Liver (tissue), 9 donors: ENCODE data around the gene MAP2K7. TPM values are rescaled to one million over a fixed set of nuclear protein-coding genes. Genes with fewer than 3 reads are reported as not detected.

Source experiments
- DNase-seq: peaks from one replicate; pipeline ENCODE4 v3.0.0-alpha.2; 2017; ENCODE audit warnings: low spot score
- H3K27ac ChIP-seq, 2 donors: one replicate each; pipeline ENCODE4 v1.7.0; 2013; ENCODE audit warnings: inconsistent platforms in 2 of 2, low read length in 2 of 2, control low read depth in 1 of 2, low read depth in 1 of 2, mild to moderate bottlenecking in 1 of 2
- H3K27me3 ChIP-seq, 4 donors: one replicate each; pipeline versions ENCODE4 v1.6.1 to v1.7.0; 2013; ENCODE audit warnings: low read length in 3 of 4, inconsistent platforms in 1 of 4, mild to moderate bottlenecking in 1 of 4, moderate library complexity in 1 of 4; ENCODE audit not compliant: control insufficient read depth in 4 of 4, insufficient read depth in 4 of 4
- H3K36me3 ChIP-seq, 4 donors: one replicate each; pipeline versions ENCODE4 v1.6.1 to v1.7.0; 2013; ENCODE audit warnings: low read length in 3 of 4, mild to moderate bottlenecking in 3 of 4, low read depth in 1 of 4, moderate library complexity in 1 of 4; ENCODE audit not compliant: control insufficient read depth in 4 of 4, insufficient read depth in 3 of 4
- H3K4me1 ChIP-seq, 4 donors: one replicate each; pipeline versions ENCODE4 v1.6.1 to v1.7.0; 2013; ENCODE audit warnings: low read length in 3 of 4, mild to moderate bottlenecking in 3 of 4, moderate library complexity in 1 of 4; ENCODE audit not compliant: control insufficient read depth in 4 of 4, insufficient read depth in 4 of 4
- H3K4me3 ChIP-seq, 3 donors: one replicate each; pipeline versions ENCODE4 v1.6.1 to v1.7.0; 2013; ENCODE audit warnings: low read length in 3 of 3, control low read depth in 1 of 3, low read depth in 1 of 3, mild to moderate bottlenecking in 1 of 3
- H3K9ac ChIP-seq, 2 donors: one replicate each; pipeline ENCODE4 v1.7.0; 2013; ENCODE audit warnings: low read length in 2 of 2, mild to moderate bottlenecking in 2 of 2, moderate library complexity in 2 of 2, control low read depth in 1 of 2, low read depth in 1 of 2
- H3K9me3 ChIP-seq, 4 donors: one replicate each; pipeline versions ENCODE4 v1.6.1 to v1.7.0; 2013; ENCODE audit warnings: low read length in 3 of 4; ENCODE audit not compliant: control insufficient read depth in 4 of 4
- ATF3 ChIP-seq: IDR thresholded peaks from 2 replicates; pipeline ENCODE4 v1.6.1; 2016; ENCODE audit warnings: antibody characterized with exemption
- EGR1 ChIP-seq, 2 donors: IDR thresholded peaks; 2 replicates each; pipeline ENCODE4 v1.6.1; 2016 to 2018; ENCODE audit warnings: antibody characterized with exemption in 2 of 2, low read depth in 2 of 2
- FOXA2 ChIP-seq: IDR thresholded peaks from 2 replicates; pipeline ENCODE4 v1.6.1; 2016; ENCODE audit warnings: antibody characterized with exemption
- GABPA ChIP-seq, 2 donors: IDR thresholded peaks in 1 of 2; conservative IDR thresholded peaks in 1 of 2; 2 replicates each; pipeline ENCODE4 v1.6.1; 2016; ENCODE audit warnings: antibody characterized with exemption in 2 of 2, mild to moderate bottlenecking in 1 of 2, moderate library complexity in 1 of 2
- HNF4A ChIP-seq, 2 donors: conservative IDR thresholded peaks; 2 replicates each; pipeline ENCODE4 v1.6.1; 2016; ENCODE audit warnings: antibody characterized with exemption in 2 of 2, mild to moderate bottlenecking in 2 of 2
- HNF4G ChIP-seq: IDR thresholded peaks from 2 replicates; pipeline ENCODE4 v1.6.1; 2016; ENCODE audit warnings: antibody characterized with exemption
- JUND ChIP-seq, 2 donors: IDR thresholded peaks; 2 replicates each; pipeline ENCODE4 v1.6.1; 2016; ENCODE audit warnings: antibody characterized with exemption in 2 of 2
- MAX ChIP-seq: IDR thresholded peaks from 2 replicates; pipeline ENCODE4 v1.6.1; 2016; ENCODE audit warnings: antibody characterized with exemption
- NR2F2 ChIP-seq: IDR thresholded peaks from 2 replicates; pipeline ENCODE4 v1.6.1; 2016; ENCODE audit warnings: antibody characterized with exemption
- REST ChIP-seq: IDR thresholded peaks from 2 replicates; pipeline ENCODE4 v1.6.1; 2016; ENCODE audit warnings: antibody characterized with exemption, mild to moderate bottlenecking
- RXRA ChIP-seq, 2 donors: IDR thresholded peaks; 2 replicates each; pipeline ENCODE4 v1.6.1; 2017 to 2018; ENCODE audit warnings: antibody characterized with exemption in 2 of 2, mild to moderate bottlenecking in 1 of 2
- TAF1 ChIP-seq: conservative IDR thresholded peaks from 2 replicates; pipeline ENCODE4 v1.6.1; 2016; ENCODE audit warnings: antibody characterized with exemption, mild to moderate bottlenecking
- YY1 ChIP-seq: IDR thresholded peaks from 2 replicates; pipeline ENCODE4 v1.6.1; 2016; ENCODE audit warnings: antibody characterized with exemption, mild to moderate bottlenecking
- ZBTB33 ChIP-seq: IDR thresholded peaks from 2 replicates; pipeline ENCODE4 v1.6.1; 2016; ENCODE audit warnings: antibody characterized with exemption
- WGBS: extraction: QIAGEN DNeasy Blood & Tissue Kit; methylation state at CpG from one replicate; pipeline ENCODE4 v1.1.7; 2013; 5-methylcytosine and 5-hydroxymethylcytosine counted together
- polyA plus RNA-seq, 2 donors: library from polyadenylated mRNA; stranded (reverse) in 1 of 2; unstranded in 1 of 2; fragments of 200-250 nt in 1 of 2; fragments of >200 nt in 1 of 2; fragmentation: Nextera tagmentation in 1 of 2; extraction: Ambion mirVana in 1 of 2; gene quantifications; one replicate each; pipeline versions ENCODE4 v1.2.1 to v1.2.3, GENCODE V29; 2013 to 2015
- total RNA-seq, 2 donors: library from RNA; depleted of rRNA; stranded (reverse); fragments of >200 nt; gene quantifications; one replicate each; pipeline ENCODE4 v1.2.3, GENCODE V29; 2014
- donor health status: healthy.
- donor health status: healthy.
- donor health status: healthy.
- donor health status: healthy.
- donor health status: healthy.

MAP2K7 gene
- total and polyA plus RNA-seq, 4 donors = 3.0 to 11.7 (median 9.5) TPM

GRCh38 chr19:7873304-7874075, 30.2 kb upstream of the MAP2K7 start (continued):
- no peak for TF ChIP-seq REST
- no peak for TF ChIP-seq NR2F2

DNA sequence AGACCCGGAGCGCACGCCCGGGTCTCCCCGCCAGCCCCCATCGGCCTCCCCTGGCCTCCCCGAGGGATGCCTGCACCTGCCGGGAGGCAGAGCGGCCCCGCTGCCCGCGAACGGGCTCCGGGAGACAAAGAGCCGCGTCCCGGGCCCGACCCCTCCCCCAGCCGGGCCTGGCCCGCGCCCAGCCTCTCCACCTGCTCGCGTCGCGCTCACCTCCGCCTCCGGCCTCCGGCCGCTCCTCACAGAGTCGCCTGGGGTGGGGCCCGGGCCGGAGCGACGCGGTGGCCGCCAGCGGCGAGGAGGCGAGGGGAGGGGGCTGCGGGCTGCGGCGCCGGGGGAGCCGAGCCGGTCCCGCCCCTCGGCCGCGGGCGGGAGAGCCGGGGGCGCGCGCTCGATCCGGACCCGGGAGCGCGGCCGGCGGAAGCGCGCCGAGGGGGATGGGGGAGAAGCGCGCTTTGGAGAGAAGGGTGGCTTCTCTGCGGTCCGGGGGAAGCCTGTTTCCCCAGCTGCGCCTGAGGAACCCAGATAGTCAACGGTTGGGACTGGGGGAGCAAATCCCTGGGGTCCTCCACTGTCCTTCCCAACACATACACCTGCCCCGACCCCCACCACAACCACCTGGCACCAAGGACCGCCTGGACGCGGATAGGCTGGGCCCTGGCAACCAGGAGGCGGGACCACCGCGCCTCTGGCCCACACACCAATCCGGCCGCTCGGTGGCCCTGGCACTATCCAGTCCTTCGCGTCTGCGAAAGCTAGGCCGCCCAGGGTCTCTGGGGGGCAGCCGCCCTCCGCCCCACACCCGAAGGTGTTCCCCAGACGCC, 29.4 kb upstream of the MAP2K7 start, which contains the start of gene PRR36:
TSS of gene PRR36 (minus strand) at position 315 of the 821 bp plus-strand sequence. CDS start 701 bp downstream, outside the sequence.
- no peak for TF ChIP-seq HNF4G
- TF ChIP-seq FOXA2 = no peak
- TF ChIP-seq RXRA (IDR thresholded peaks at IDR 0.05) = no peak
- Histone ChIP-seq H3K27me3 (peaks cover 0 to 8% (median 6%) of the 10 kb centered on the region in 4 donors), H3K27ac (no peak within 1 kb of the TSS), H3K9me3 (no peaks in the 10 kb centered on the region), H3K4me3 (peak within 1 kb of the TSS in 1 of 3 donors; percentile 38), H3K4me1 (peaks cover 3 to 22% (median 8%) of the 10 kb centered on the region in 4 donors), H3K36me3 (no peaks in the 10 kb centered on the region), H3K9ac (no peak within 1 kb of the TSS)
- no peak for DNase-seq
- WGBS = 4% methylated on average over 88 of the region's 88 CpGs

DNA sequence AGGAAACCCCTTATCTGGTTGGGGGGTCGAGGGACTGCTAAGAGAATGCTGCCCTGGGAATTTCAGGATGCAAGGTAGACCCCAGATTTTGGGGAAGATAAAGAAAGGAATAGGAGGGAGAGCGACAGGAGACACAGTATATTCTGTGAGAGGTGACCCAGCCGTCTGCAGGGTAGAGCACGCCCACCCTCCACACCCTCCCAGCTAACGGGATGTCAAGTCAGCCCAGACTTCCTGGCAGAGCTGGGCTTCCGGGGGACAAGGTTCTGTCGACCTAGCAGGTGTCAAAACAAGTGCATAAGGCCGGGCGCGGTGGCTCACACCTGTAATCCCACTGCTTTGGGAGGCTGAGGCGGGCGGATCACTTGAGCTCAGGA, 28.8 kb upstream of the MAP2K7 start:
- DNase-seq = no peak
- Histone ChIP-seq H3K36me3 (no peaks in the 10 kb centered on the region), H3K27me3 (peaks cover 0 to 8% (median 6%) of the 10 kb centered on the region in 4 donors), H3K9me3 (no peaks in the 10 kb centered on the region), H3K4me3 (no peak overlapping the region), H3K27ac (no peak overlapping the region), H3K4me1 (peaks cover 2 to 17% (median 3%) of the 10 kb centered on the region in 4 donors), H3K9ac (no peak overlapping the region)
- 45% methylated on average over 12 of the region's 12 CpGs for WGBS
- TF ChIP-seq TAF1 (no peak), NR2F2 (no peak), YY1 (no peak), ZBTB33 (no peak), JUND (IDR thresholded peaks at IDR 0.05) (no peak), HNF4G (no peak), EGR1 (IDR thresholded peaks at IDR 0.05; ENCODE audit: low read depth in 2 of 2) (no peak), REST (no peak), ATF3 (no peak), GABPA (IDR thresholded peaks at IDR 0.05 in 1 of 2, conservative IDR thresholded peaks at IDR 0.05 in 1 of 2) (no peak), RXRA (IDR thresholded peaks at IDR 0.05) (no peak), MAX (no peak), HNF4A (conservative IDR thresholded peaks at IDR 0.05) (no peak)
